Mucosa of descending colon (tissue), 3 donors: ENCODE measurements around the gene RNF111. TPM values are rescaled to one million over a fixed set of nuclear protein-coding genes. Genes with fewer than 3 reads are reported as not detected.
"Not testable (repeated sequence)": the region's sequence is repeated elsewhere in the genome, so short reads cannot be mapped to it uniquely, and the experiment has no call there.

Source experiments
- ATAC-seq: fragments of 200-7000 bp; cut with Tn5 transposase; one replicate; pipeline ENCODE4 v1.9.1; 2020; ENCODE audit warnings: mild to moderate bottlenecking, moderate library complexity
- DNase-seq, 3 donors: peaks; one replicate each; pipeline ENCODE4 v3.0.0-alpha.2; 2020
- H3K36me3 ChIP-seq: fragments of 200-600 bp; one replicate; pipeline ENCODE4 v1.8.0; 2021; ENCODE audit warnings: low read depth, mild to moderate bottlenecking
- H3K4me1 ChIP-seq: fragments of 200-600 bp; one replicate; pipeline ENCODE4 v1.8.0; 2021; ENCODE audit warnings: low read depth, mild to moderate bottlenecking
- H3K4me3 ChIP-seq: fragments of 200-600 bp; one replicate; pipeline ENCODE4 v1.8.0; 2021; ENCODE audit warnings: mild to moderate bottlenecking
- H3K9me3 ChIP-seq: fragments of 200-600 bp; one replicate; pipeline ENCODE4 v1.8.0; 2021; ENCODE audit warnings: mild to moderate bottlenecking
- intact Hi-C, 2 donors: fragments of 100-400 bp; cut with DNase I in 1 of 2; cut with micrococcal nuclease in 1 of 2; formaldehyde crosslinking; loops; one replicate each; pipeline versions ENCODE4 v1.11.0 to v1.11.1; 2022; cut with DNase I, micrococcal nuclease
- total RNA-seq, 3 donors: library from RNA; stranded (reverse); fragmentation: NEBNext Ultra II Directional in 2 of 3; extraction: Animal tissue kit (Norgen Biotek cat#: 25700) in 2 of 3; gene quantifications; one replicate each; pipeline versions ENCODE4 v1.2.1 to v1.2.4, GENCODE V29; 2021 to 2023
- TF ChIP-seq, protein P1 (sequence below): fragments of 200-600 bp; IDR thresholded peaks from one replicate; pipeline ENCODE4 v1.8.0; 2022; ENCODE audit warnings: antibody characterized with exemption, mild to moderate bottlenecking
- donor health status: DM: no; HTN: no; CAD: no; lungs with moderate emphysema.
- donor health status: DM: no; HTN: no; CAD: no.
- donor health status: DM: no; HTN: yes; CAD: no.

Gene RNF111
- total RNA-seq, 3 donors from 2014 or later, result 25.7 to 39.6 (median 37.8) TPM

DNA sequence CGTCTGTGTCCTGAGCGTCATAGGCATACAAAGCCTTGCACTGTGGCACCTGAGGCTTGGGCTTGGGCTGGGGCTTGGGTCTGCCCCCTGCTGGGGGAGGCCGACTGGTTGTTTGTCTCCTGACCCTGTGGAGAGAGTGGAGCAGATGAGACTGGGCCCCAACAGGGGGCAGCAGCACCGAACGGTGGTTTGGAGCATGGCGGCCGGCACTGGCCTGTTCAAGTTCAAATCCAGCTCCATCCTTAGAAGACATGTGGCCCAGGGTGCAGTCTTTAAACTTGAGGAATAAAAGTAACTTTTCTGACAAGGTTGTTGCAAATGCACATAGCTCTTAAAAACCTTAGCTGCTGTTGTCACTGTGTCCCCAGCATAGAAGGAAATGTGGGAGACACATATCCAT is 150.8 kb downstream of the RNF111 start:
- no peaks in the 10 kb centered on the region for H3K36me3 ChIP-seq
- peaks cover 4% of the 10 kb centered on the region for H3K4me1 ChIP-seq
- H3K9me3 ChIP-seq, result no peaks in the 10 kb centered on the region
- ATAC-seq, result peak; percentile 74
- TF ChIP-seq, protein P1, sequence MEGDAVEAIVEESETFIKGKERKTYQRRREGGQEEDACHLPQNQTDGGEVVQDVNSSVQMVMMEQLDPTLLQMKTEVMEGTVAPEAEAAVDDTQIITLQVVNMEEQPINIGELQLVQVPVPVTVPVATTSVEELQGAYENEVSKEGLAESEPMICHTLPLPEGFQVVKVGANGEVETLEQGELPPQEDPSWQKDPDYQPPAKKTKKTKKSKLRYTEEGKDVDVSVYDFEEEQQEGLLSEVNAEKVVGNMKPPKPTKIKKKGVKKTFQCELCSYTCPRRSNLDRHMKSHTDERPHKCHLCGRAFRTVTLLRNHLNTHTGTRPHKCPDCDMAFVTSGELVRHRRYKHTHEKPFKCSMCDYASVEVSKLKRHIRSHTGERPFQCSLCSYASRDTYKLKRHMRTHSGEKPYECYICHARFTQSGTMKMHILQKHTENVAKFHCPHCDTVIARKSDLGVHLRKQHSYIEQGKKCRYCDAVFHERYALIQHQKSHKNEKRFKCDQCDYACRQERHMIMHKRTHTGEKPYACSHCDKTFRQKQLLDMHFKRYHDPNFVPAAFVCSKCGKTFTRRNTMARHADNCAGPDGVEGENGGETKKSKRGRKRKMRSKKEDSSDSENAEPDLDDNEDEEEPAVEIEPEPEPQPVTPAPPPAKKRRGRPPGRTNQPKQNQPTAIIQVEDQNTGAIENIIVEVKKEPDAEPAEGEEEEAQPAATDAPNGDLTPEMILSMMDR, result peak; percentile 28
- peak in 2 of 3 donors; percentile 73 for DNase-seq
- no peak overlapping the region for H3K4me3 ChIP-seq
- intact Hi-C loops, result no loop called here

DNA sequence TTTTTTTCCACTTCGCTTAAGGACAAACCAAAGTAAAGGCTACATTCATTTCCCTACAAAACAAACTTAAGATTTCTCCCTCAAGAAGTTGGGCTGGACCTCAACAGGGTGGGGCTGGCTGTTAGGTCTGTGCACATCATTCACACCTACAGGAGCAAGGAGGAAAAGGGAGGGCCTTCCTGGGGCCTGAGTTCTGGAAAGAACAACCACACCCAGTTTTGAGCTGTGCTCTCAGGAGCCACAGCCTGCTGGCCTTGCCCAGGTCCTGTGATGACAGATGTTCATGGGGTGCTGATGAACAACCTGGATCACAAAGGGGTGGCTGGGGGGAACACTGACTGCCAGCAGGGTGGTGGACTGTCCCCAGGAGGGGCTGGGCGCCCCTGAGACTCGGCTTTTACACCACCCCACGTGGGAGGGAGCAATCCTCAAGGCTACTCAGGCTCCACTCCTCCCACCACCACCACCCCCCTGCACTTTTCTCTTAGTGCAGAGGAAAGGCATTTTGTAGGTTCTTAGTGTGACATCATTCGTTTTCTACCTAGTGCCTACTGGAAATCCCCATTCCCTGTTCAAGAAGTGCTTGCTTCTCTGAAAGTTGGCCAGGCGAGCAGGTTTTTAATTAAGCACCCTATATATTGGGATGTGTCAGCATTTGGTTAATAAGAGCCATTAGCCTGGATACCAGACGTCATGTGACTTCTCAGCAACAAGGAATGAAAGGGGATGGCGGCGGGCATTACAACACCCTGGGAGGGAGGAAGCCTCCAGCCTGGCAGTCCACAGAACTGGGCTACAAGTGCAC is 153.2 kb downstream of the RNF111 start:
- peak; percentile 88 for ATAC-seq
- Histone ChIP-seq H3K36me3 (no peaks in the 10 kb centered on the region), H3K4me1 (no peaks in the 10 kb centered on the region), H3K9me3 (no peaks in the 10 kb centered on the region), H3K4me3 (no peak overlapping the region)
- TF ChIP-seq, protein P1, result no peak
- DNase-seq, result peak in 2 of 3 donors; percentile 38 to 46
- intact Hi-C loops, result no loop called here

DNA sequence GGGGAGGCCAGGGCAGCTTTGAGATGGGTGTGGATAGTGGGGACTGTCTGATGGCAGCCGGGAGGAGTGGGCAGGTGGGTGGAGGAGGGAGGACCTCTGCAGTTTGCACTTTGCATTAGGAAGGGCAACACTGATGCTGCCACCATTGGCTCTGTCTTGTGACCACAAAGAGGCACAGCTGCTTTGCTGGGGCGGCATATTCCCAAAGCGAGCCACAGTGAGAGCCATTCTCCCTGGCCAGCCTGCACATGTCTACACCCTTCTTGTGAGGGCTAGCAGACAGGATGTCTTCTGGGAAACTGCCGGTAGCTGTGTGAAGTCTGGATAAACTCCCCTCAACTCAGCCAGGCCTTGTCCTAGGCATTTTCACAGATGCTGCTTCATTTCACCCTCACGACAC is 155.8 kb downstream of the RNF111 start:
- ATAC-seq, result no peak
- Histone ChIP-seq H3K4me3 (no peak overlapping the region), H3K36me3 (no peaks in the 10 kb centered on the region), H3K9me3 (no peaks in the 10 kb centered on the region), H3K4me1 (no peaks in the 10 kb centered on the region)
- DNase-seq, result no peak
- intact Hi-C loops, result no loop called here
- TF ChIP-seq, protein P1, result no peak

GRCh38 chr15:59144594-59144993 is 157.1 kb downstream of the RNF111 start:
- H3K4me1 ChIP-seq, H3K36me3 ChIP-seq, H3K9me3 ChIP-seq, DNase-seq, H3K4me3 ChIP-seq, ATAC-seq, intact Hi-C loops: not testable (repeated sequence)

Other genes with a start within 250 kb of the RNF111 start
- gene ADAM10, start 238.0 kb upstream of the RNF111 start, total RNA-seq, result 100 to 1,000 TPM; 109 to 178 (median 143) TPM
- 10 to 100 TPM; 12.0 to 24.2 (median 13.3) TPM for gene MINDY2, start 216.4 kb upstream of the RNF111 start, total RNA-seq
- gene SLTM, start 54.0 kb upstream of the RNF111 start, total RNA-seq, result 10 to 100 TPM; 75.6 to 94.7 (median 82.8) TPM
- gene CCNB2, start 117.5 kb downstream of the RNF111 start, total RNA-seq, result 10 to 100 TPM in 1 of 3 donors, 1 to 10 TPM in 2; 3.0 to 29.3 (median 8.7) TPM
- gene LDHAL6B, start 219.2 kb downstream of the RNF111 start, total RNA-seq, result not detected